Posterior vena cava (tissue), 2 donors: ENCODE results near the gene PMAIP1. TPM values are rescaled to one million over a fixed set of nuclear protein-coding genes. Genes with fewer than 3 reads are reported as not detected.

Experiments
- DNase-seq: peaks from one replicate; pipeline ENCODE4 v3.0.0-alpha.2; 2020; ENCODE audit warnings: low spot score
- intact Hi-C, 2 donors: fragments of 100-400 bp; cut with DNase I; formaldehyde crosslinking; loops; one replicate each; pipeline versions ENCODE4 v1.14.1 to v1.14.2; 2022 to 2023
- total RNA-seq, 2 donors: library from RNA; stranded (reverse); fragmentation: NEBNext Ultra II Directional; extraction: Animal tissue kit (Norgen Biotek cat#: 25700); gene quantifications; one replicate each; pipeline ENCODE4 v1.2.1, GENCODE V29; 2021
- donor health status: DM: yes; HTN: yes; CAD: no.
- donor health status: DM: yes; HTN: yes; CAD: no.

The PMAIP1 gene
- total RNA-seq, 2 donors from 2014 or later = 0.38 TPM; not detected in 1

DNA sequence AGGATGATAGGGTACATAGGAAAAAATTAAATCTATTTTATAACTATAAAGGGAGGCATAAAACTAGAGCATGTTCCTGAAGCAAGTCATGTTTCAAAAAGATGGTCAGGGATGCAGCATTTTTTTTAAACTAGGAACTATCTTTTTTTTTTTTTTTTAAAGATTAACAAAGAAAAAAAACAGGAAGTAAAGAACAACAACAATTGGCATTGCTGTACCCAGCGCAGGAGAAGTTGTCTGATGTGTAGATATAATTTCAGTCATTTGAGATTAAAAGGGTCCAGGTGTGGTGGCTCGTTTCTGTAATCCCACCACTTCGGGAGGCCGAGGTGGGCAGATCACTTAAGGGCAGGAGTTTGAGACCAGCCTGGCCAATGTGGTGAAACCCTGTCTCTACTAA, 41.5 kb downstream of the PMAIP1 start:
- no peak for DNase-seq
- intact Hi-C loops = no loop called here

DNA sequence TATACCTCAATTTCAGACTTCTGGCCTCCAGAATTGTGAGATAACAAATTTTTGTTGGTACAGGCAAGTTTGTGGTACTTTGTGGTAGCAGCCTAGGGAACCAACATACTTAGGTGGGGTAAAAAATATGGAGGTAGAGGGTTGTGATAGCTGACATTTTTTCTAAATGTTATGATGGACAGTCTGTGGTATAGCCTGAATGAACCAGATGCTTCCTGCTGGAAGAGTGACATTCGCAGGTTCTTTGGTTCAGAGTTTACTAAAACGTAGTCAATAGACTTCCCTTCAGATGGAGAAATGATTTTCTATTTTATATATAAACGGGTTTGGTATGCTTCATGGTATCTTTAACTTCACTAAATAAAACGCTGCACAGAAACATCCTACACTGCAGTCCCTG, 42.8 kb downstream of the PMAIP1 start:
- intact Hi-C loops = no loop called here
- DNase-seq = no peak

DNA sequence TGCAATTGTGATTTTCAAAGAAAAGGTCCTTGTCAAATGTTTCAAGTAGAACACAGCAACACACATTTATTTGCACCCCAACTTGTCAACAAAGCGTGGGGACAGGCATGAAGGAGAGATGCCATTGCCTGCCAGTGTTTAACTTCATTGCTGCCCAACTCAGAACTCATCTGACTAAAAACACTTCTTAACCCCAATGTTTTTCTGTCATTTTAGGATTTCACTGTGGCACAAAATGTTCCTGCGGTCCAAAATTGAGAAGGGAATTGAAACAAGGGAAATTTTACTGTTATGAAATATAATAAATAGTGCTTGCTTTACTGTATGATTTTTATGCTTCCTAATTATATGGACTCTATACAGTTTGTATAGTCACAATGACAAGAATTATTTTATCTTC, 45.7 kb downstream of the PMAIP1 start:
- no peak for DNase-seq
- intact Hi-C loops = no loop called here

DNA sequence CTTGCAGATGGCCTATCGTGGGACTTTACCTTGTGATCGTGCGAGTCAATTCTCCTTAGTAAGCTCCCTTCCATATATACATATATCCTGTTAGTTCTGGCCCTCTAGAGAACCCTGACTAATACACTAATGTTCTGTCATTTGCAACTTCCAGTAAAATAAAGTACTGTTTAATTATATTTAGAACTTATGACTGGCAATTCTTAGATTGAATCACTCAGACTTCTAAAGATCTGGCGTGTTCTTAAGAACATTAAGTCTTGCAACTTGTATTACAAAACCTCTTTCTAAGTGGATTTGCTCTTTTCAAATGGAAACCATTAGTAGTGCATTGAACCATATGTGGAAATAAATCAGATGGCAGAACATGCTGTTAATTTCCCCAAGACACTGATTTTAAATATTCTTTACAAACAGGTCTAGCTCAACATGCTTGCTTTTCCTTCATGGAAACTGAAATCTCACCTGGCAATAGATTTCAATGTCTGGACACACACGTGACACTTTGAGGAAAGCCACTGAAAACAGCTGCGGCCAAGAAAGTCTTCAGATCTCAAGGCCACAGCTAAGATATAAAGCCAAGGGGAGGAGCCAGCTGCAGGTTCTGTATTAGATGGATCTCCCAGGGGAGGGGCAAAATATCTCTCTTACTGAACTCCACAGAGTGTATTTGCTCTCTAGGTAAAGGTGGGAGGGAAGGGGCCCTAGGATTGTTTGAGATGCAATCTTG, 50.6 kb downstream of the PMAIP1 start:
- no peak for DNase-seq
- intact Hi-C loops = loop anchor here in 1 of 2 donors (5.0 kb wide), 1 partner anchor 268 kb away; no protein-coding TSS in a partner anchor

DNA sequence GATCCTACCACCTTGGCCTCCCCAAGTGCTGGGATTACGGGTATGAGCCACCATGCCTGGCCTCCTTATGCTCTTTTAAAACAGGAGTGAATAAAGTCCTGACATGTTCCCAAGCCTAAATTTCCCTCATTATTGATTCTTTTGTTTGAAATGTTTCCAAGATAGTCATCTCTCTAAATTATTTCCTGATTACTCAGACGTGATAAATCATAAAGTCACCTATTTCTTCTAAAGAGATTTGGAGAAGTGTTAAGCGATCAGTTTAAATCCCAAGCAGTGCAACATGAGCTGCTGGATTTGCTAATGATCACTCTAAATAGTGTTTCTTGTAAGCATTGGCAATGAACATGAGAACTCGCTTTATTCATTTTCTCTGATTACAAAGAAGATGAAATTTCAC, 51.8 kb downstream of the PMAIP1 start:
- intact Hi-C loops = loop anchor here in 1 of 2 donors (5.0 kb wide), 1 partner anchor 269 kb away; no protein-coding TSS in a partner anchor
- no peak for DNase-seq

DNA sequence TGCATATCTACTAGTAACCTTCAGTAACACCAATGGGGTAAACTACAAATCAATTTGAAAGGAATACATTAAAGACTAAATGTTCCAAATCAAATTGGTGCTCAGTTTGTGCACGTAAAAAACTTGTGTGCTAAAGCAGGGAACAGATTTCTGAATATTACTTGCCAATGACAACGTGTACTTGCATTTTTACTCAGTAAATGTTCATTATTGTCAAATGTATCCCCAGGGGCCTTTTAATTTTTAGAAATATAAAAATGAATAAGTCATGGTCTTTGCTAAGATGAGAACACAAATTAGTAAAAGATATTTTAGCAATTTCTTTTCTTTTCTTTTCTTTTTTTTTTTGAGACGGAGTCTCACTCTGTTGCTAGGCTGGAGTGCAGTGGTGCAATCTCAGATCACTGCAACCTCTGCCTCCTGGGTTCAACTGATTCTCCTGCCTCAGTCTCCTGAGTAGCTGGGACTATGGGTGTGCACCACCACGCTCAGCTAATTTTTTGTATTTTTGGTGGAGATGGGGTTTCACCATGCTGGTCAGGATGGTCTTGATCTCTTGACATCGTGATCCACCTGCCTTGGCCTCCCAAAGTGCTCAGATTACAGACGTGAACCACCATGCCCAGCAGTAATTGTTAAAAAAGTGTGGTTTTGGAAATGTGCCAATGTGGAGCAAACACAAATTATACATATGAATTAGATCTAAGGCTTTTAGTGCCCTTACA, 52.6 kb downstream of the PMAIP1 start:
- intact Hi-C loops = loop anchor here in 1 of 2 donors (5.0 kb wide), 1 partner anchor 270 kb away; no protein-coding TSS in a partner anchor

More for the DNA sequence above, 52.6 kb downstream of the PMAIP1 start:
- no peak for DNase-seq

Other genes with a start within 250 kb of the PMAIP1 start
- gene CCBE1, start 202.6 kb upstream of the PMAIP1 start, total RNA-seq = 1 to 10 TPM; 2.1 to 3.0 TPM